ENCODE results near the gene PNMA5. TPM values are rescaled to one million over a fixed set of nuclear protein-coding genes. Genes with fewer than 3 reads are reported as not detected.

The PNMA5 gene
- polyA plus RNA-seq, 1 donor from 2014 or later = 1.4 TPM

GRCh38 chrX:152991123-152991522 lies 2.8 kb downstream of the PNMA5 start:
- Histone ChIP-seq H3K36me3 (ENCODE audit: insufficient read depth, low read length) (no peaks in the 10 kb centered on the region), H3K27ac (ENCODE audit: low read length) (no peak overlapping the region), H3K9ac (ENCODE audit: low read length) (no peak overlapping the region), H3K27me3 (ENCODE audit: insufficient read depth, low read depth, low read length) (no peaks in the 10 kb centered on the region), H2AFZ (ENCODE audit: low read depth, low read length) (no peak overlapping the region), H4K20me1 (ENCODE audit: insufficient read depth) (no peaks in the 10 kb centered on the region), H3K4me2 (ENCODE audit: low read length) (no peak overlapping the region), H3K79me2 (replicated peaks; ENCODE audit: insufficient read depth, low read length) (no peaks in the 10 kb centered on the region), H3K4me3 (ENCODE audit: low read length) (no peak overlapping the region), H3K9me2 (ENCODE audit: insufficient read depth, low read length) (no peaks in the 10 kb centered on the region), H3F3A (ENCODE audit: insufficient read depth, low read length, poor library complexity, severe bottlenecking) (no peaks in the 10 kb centered on the region), H3K9me3 (ENCODE audit: low read length) (no peaks in the 10 kb centered on the region)
- TF ChIP-seq SMC3 (conservative IDR thresholded peaks at IDR 0.05; ENCODE audit: poor library complexity) = no peak
- no peak for TF ChIP-seq TAF1 (IDR thresholded peaks at IDR 0.05; ENCODE audit: low read depth)
- TF ChIP-seq POLR2AphosphoS5 (IDR thresholded peaks at IDR 0.05) = no peak
- TF ChIP-seq EP300 (conservative IDR thresholded peaks at IDR 0.05; ENCODE audit: poor library complexity, severe bottlenecking) = no peak
- no peak for TF ChIP-seq REST (IDR thresholded peaks at IDR 0.05; ENCODE audit: borderline replicate concordance)
- TF ChIP-seq RAD21 (conservative IDR thresholded peaks at IDR 0.05) = no peak
- no peak for TF ChIP-seq MXI1 (conservative IDR thresholded peaks at IDR 0.05; ENCODE audit: poor library complexity, severe bottlenecking)
- TF ChIP-seq EZH2 (IDR thresholded peaks at IDR 0.05; ENCODE audit: borderline replicate concordance, insufficient read depth, low read length, poor library complexity, severe bottlenecking) = no peak
- TF ChIP-seq CTCF (IDR thresholded peaks at IDR 0.05; ENCODE audit: poor library complexity, severe bottlenecking) = no peak

GRCh38 chrX:152989292-152989658 lies 4.6 kb downstream of the PNMA5 start:
- H3K27me3 ChIP-seq (ENCODE audit: insufficient read depth, low read depth, low read length) = no peaks in the 10 kb centered on the region
- H3K9me3 ChIP-seq (ENCODE audit: low read length) = no peaks in the 10 kb centered on the region
- no peak overlapping the region for H2AFZ ChIP-seq (ENCODE audit: low read depth, low read length)
- H3K9me2 ChIP-seq (ENCODE audit: insufficient read depth, low read length) = no peaks in the 10 kb centered on the region
- no peak overlapping the region for H3K27ac ChIP-seq (ENCODE audit: low read length)
- H4K20me1 ChIP-seq (ENCODE audit: insufficient read depth) = no peaks in the 10 kb centered on the region
- H3K4me2 ChIP-seq (ENCODE audit: low read length) = no peak overlapping the region
- no peaks in the 10 kb centered on the region for H3K79me2 ChIP-seq (replicated peaks; ENCODE audit: insufficient read depth, low read length)
- TF ChIP-seq REST (IDR thresholded peaks at IDR 0.05; ENCODE audit: borderline replicate concordance) = no peak
- TF ChIP-seq EP300 (conservative IDR thresholded peaks at IDR 0.05; ENCODE audit: poor library complexity, severe bottlenecking) = no peak
- TF ChIP-seq POLR2AphosphoS5 (IDR thresholded peaks at IDR 0.05) = no peak
- no peak for TF ChIP-seq RAD21 (conservative IDR thresholded peaks at IDR 0.05)
- no peak for TF ChIP-seq SMC3 (conservative IDR thresholded peaks at IDR 0.05; ENCODE audit: poor library complexity)
- TF ChIP-seq TAF1 (IDR thresholded peaks at IDR 0.05; ENCODE audit: low read depth) = no peak
- no peak for TF ChIP-seq EZH2 (IDR thresholded peaks at IDR 0.05; ENCODE audit: borderline replicate concordance, insufficient read depth, low read length, poor library complexity, severe bottlenecking)
- TF ChIP-seq CTCF (IDR thresholded peaks at IDR 0.05; ENCODE audit: poor library complexity, severe bottlenecking) = no peak
- TF ChIP-seq MXI1 (conservative IDR thresholded peaks at IDR 0.05; ENCODE audit: poor library complexity, severe bottlenecking) = no peak
- H3K9ac ChIP-seq (ENCODE audit: low read length) = no peak overlapping the region
- no peak overlapping the region for H3K4me3 ChIP-seq (ENCODE audit: low read length)
- no peaks in the 10 kb centered on the region for H3K36me3 ChIP-seq (ENCODE audit: insufficient read depth, low read length)
- no peaks in the 10 kb centered on the region for H3F3A ChIP-seq (ENCODE audit: insufficient read depth, low read length, poor library complexity, severe bottlenecking)

All from neural cell (in vitro differentiated cells).